Mucosa of gallbladder (tissue), 1 donor: ENCODE results near the gene BRD2. TPM values are rescaled to one million over a fixed set of nuclear protein-coding genes. Genes with fewer than 3 reads are reported as not detected.
A peak's percentile ranks its signal among the peaks of the same experiment; 100 is the strongest.

Source experiments
- DNase-seq: peaks from one replicate; pipeline ENCODE4 v3.0.0-alpha.2; 2020; ENCODE audit warnings: low spot score
- total RNA-seq: library from RNA; stranded (reverse); gene quantifications from one replicate; pipeline ENCODE4 v1.2.1, GENCODE V29; 2021
- donor health status: DM: no; HTN: no; CAD: no.

Gene BRD2
- total RNA-seq, 1 donor from 2014 or later: 150 TPM

GRCh38 chr6:33029328-33030184 is 61.2 kb downstream of the BRD2 start:
- DNase-seq: peak; percentile 55

DNA sequence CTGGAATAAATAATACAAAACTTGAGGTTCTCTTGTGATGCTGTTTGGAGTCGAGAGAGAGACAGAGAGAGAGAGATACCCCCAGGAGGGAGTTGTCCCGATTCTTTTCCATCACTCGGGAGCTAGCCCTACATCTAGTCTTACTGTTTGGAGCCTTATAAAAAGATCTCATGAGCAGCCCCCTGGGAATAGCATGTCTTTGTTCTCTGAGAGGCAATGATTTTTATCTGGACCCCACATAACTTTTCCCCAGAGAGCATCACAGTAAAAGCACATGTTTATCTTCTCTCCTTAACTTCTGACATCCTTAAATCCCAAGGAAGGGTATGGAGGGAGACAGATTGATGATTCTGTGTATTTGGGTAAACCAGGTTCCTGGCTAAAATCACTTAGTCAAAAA is 61.9 kb downstream of the BRD2 start:
- no peak for DNase-seq

Other genes starting within 250 kb of the BRD2 start
- gene HLA-DQA2, start 227.2 kb upstream of the BRD2 start, total RNA-seq: 2.4 TPM
- 4.0 TPM for gene HLA-DQB2, start 205.1 kb upstream of the BRD2 start, total RNA-seq
- 0.69 TPM for gene HLA-DOB, start 151.6 kb upstream of the BRD2 start, total RNA-seq
- 40.4 TPM for gene TAP2, start 129.9 kb upstream of the BRD2 start, total RNA-seq
- 73.7 TPM for gene PSMB8, start 124.5 kb upstream of the BRD2 start, total RNA-seq
- gene TAP1, start 114.9 kb upstream of the BRD2 start, total RNA-seq: 41.3 TPM
- gene PSMB9, start 114.4 kb upstream of the BRD2 start, total RNA-seq: 31.2 TPM
- 43.2 TPM for gene HLA-DMB, start 27.6 kb upstream of the BRD2 start, total RNA-seq
- 68.2 TPM for gene HLA-DMA, start 15.5 kb upstream of the BRD2 start, total RNA-seq
- 8.4 TPM for gene HLA-DOA, start 41.0 kb downstream of the BRD2 start, total RNA-seq
- 185 TPM for gene HLA-DPA1, start 105.1 kb downstream of the BRD2 start, total RNA-seq
- gene HLA-DPB1, start 107.4 kb downstream of the BRD2 start, total RNA-seq: 174 TPM
- 0.66 TPM for gene COL11A2, start 223.9 kb downstream of the BRD2 start, total RNA-seq
- 56.8 TPM for gene RXRB, start 232.1 kb downstream of the BRD2 start, total RNA-seq
- gene SLC39A7, start 232.3 kb downstream of the BRD2 start, total RNA-seq: 120 TPM
- gene HSD17B8, start 236.1 kb downstream of the BRD2 start, total RNA-seq: 13.6 TPM
- 50.9 TPM for gene RING1, start 239.9 kb downstream of the BRD2 start, total RNA-seq